ENCODE data around the gene AIG1.

GRCh38 chr6:143109196-143109595 is 48.5 kb downstream of the AIG1 start:
- TF ChIP-seq CTCF (CRISPR knock-in tag; IDR thresholded peaks at IDR 0.05) (no peak), TCF7L2 (IDR thresholded peaks at IDR 0.05; ENCODE audit: low read depth, low read length) (no peak), SCMH1 (CRISPR knock-in tag; IDR thresholded peaks at IDR 0.05; ENCODE audit: borderline replicate concordance) (no peak), ZNF274 (CRISPR knock-in tag; IDR thresholded peaks at IDR 0.05) (no peak), HIVEP1 (CRISPR knock-in tag; IDR thresholded peaks at IDR 0.05) (no peak), CCDC6 (CRISPR knock-in tag; IDR thresholded peaks at IDR 0.05) (no peak), HDAC6 (IDR thresholded peaks at IDR 0.05; ENCODE audit: low read depth, low read length) (no peak), ISL2 (CRISPR knock-in tag; IDR thresholded peaks at IDR 0.05) (no peak), POLR2A (IDR thresholded peaks at IDR 0.05; ENCODE audit: insufficient read depth in 1 of 2, low read depth in 2 of 2, low read length in 2 of 2) (no peak), ZNF281 (CRISPR knock-in tag; IDR thresholded peaks at IDR 0.05; ENCODE audit: borderline replicate concordance) (no peak)
- TF ChIP-seq, protein P1, sequence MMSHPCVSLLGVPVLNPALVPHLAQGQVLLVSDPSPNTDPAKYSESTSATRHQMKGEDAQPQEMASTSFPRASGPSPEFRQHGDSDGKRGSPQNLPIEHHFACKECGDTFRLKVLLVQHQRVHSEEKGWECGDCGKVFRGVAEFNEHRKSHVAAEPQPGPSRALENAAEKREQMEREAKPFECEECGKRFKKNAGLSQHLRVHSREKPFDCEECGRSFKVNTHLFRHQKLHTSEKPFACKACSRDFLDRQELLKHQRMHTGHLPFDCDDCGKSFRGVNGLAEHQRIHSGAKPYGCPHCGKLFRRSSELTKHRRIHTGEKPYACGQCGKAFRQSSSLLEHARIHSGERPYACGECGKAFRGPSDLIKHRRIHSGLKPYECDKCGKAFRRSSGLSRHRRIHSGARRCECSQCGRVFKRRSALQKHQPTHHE (CRISPR knock-in tag; IDR thresholded peaks at IDR 0.05; ENCODE audit: borderline replicate concordance), result no peak

All from HepG2 (cell line).